Endometrial microvascular endothelial cells (primary cell): ENCODE data around the gene TRPM7. TPM values are rescaled to one million over a fixed set of nuclear protein-coding genes. Genes with fewer than 3 reads are reported as not detected.

Experiments used
- in situ Hi-C: cut with HindIII; loops from 2 replicates; pipeline ENCODE4 v1.10.0; 2017; ENCODE audit warnings: low sequenced_read_pairs, low pct_unique_long_range_greater_than_20kb; ENCODE audit errors: inconsistent ontology term
- total RNA-seq: library from RNA; depleted of rRNA; stranded (reverse); fragments of >200 nt; gene quantifications from one replicate; pipeline ENCODE4 v1.2.3, GENCODE V29; 2015; ENCODE audit errors: inconsistent ontology term

Gene TRPM7
- total RNA-seq, 1 donor from 2014 or later = 20.5 TPM

GRCh38 chr15:50523851-50524251, 162.7 kb downstream of the TRPM7 start:
- in situ Hi-C loops = no loop called here

DNA sequence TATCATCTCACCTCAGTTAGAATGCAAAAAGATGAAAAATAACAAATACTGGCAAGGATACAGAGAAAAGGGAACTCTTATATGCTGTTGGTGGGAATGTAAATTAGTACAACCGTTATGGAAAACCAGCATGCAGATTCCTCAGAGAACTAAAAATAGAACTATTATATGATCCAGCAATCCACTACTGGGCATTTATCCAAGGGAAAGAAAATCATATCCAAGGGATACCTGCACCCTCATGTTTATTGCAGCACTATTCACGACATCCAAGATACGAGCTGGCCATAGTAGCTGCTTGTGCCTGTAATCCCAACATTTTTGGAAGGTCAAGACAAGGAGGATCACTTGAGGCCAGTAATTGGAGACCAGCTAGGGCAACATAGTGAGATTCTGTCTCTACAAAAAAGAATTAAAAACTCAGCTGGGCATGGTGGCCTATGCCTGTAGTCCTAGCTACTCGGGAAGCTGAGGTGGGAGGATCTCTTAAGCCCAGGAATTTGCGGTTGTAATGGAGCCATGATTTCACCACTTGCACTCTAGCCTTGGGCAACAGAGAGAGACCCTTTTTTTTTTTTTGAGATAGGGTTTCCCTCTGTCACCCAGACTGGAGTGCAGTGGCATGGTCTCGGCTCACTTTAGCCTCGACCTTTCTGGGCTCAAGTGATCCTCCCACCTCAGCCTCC, 166.7 kb downstream of the TRPM7 start:
- in situ Hi-C loops = no loop called here

DNA sequence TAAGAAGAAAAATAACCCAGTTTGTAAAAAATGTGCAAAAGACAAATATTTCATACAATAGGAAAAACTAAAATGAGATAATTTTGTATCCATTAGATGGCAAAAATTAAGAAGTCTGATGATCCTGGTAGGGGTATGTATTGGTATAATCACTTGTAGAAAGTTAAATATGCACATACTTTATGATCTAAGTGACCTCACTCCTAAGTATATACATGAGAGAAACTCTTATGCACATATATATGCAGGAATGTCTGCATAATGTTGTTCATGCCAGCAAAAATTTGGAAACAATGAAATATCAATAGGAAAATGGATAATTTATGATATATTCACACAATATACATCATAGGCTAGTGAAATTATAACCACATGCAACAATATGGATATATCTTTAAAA, 173.6 kb downstream of the TRPM7 start:
- in situ Hi-C loops = no loop called here

Other genes with a start within 250 kb of the TRPM7 start
- not detected for gene USP50, start 140.1 kb downstream of the TRPM7 start, total RNA-seq
- gene SPPL2A, start 78.9 kb upstream of the TRPM7 start, total RNA-seq = 90.2 TPM
- 10.6 TPM for gene AP4E1, start 221.9 kb upstream of the TRPM7 start, total RNA-seq